Panc1 (cell line): Measurements from ENCODE around the gene WSCD1.

ENCODE experiments used
- CTCF ChIP-seq: fragments of 450-650 bp; IDR thresholded peaks from 2 replicates; pipeline ENCODE4 v1.5.1; 2017; ENCODE audit warnings: mild to moderate bottlenecking
- POLR2AphosphoS5 ChIP-seq: IDR thresholded peaks from 2 replicates; pipeline ENCODE4 v1.6.1; 2012; ENCODE audit warnings: mild to moderate bottlenecking, low read depth, low read length, moderate library complexity
- REST ChIP-seq, 2 experiments: IDR thresholded peaks; 2 replicates each; pipeline ENCODE4 v1.6.1; 2011 to 2012; ENCODE audit warnings: low read depth in 2 of 2, control low read depth in 1 of 2, low read length in 1 of 2, mild to moderate bottlenecking in 1 of 2, moderate library complexity in 1 of 2; ENCODE audit not compliant: insufficient read depth in 1 of 2
- TCF7L2 ChIP-seq: IDR thresholded peaks from 2 replicates; pipeline ENCODE4 v1.6.1; 2011; ENCODE audit warnings: mild to moderate bottlenecking, low read depth, low read length, inconsistent platforms

- TF ChIP-seq CTCF, result no peak
- no peak for TF ChIP-seq REST (IDR thresholded peaks at IDR 0.05; ENCODE audit: insufficient read depth in 1 of 2, low read depth in 2 of 2, low read length in 1 of 2)
- no peak for TF ChIP-seq TCF7L2
- no peak for TF ChIP-seq POLR2AphosphoS5
Observed at GRCh38 chr17:6078458-6078871, 8.3 kb downstream of the WSCD1 start.
